ENCODE measurements around the gene ACAP3.

ACAP3 gene

GRCh38 chr1:1298861-1299685 lies 8.7 kb downstream of the ACAP3 start:
- DNase-seq = peak; percentile 18

GRCh38 chr1:1297802-1298424 lies 9.8 kb downstream of the ACAP3 start:
- no peak for DNase-seq

- no peak for DNase-seq
Measured at GRCh38 chr1:1296070-1297061, 11.4 kb downstream of the ACAP3 start.

DNA sequence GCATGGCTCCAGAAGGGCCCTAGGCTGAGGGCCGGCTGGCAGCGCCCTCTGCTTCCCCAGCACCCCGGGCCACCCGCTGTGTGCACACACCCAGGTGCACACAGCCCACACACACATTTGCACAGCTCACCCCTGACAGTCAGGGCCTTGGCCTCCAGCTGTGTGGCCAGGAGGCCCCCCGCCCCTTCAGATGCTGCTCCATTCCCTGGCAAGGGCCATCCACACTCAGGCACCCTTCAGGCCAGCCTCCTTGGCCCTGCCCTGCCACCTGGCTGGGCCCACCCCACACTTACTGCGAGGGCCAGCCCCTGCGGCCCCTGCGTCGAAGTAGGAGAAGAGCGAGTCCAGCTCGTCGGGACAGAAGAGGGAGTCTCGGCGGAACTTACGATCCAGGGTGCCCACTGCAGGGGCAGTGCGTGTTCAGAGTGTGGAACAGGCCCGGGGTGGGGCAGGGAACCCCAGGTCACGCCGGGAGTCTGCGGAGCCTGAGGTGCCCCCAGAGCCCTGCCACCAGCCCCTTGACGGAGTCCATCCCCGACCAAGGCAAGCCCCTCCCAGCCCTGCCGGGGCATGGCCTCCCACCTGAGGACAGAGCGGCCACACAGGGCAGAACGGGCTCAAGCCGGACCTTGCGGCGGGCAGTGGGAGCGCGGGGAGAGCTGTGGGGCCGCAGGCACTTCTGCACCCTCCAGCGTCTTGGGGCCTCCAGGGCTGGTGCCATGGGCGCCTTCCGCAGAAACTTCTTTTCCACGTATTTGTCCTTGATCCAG lies 12.4 kb downstream of the ACAP3 start:
- no peak for DNase-seq

GRCh38 chr1:1294250-1294890 lies 13.4 kb downstream of the ACAP3 start:
- no peak for DNase-seq

DNA sequence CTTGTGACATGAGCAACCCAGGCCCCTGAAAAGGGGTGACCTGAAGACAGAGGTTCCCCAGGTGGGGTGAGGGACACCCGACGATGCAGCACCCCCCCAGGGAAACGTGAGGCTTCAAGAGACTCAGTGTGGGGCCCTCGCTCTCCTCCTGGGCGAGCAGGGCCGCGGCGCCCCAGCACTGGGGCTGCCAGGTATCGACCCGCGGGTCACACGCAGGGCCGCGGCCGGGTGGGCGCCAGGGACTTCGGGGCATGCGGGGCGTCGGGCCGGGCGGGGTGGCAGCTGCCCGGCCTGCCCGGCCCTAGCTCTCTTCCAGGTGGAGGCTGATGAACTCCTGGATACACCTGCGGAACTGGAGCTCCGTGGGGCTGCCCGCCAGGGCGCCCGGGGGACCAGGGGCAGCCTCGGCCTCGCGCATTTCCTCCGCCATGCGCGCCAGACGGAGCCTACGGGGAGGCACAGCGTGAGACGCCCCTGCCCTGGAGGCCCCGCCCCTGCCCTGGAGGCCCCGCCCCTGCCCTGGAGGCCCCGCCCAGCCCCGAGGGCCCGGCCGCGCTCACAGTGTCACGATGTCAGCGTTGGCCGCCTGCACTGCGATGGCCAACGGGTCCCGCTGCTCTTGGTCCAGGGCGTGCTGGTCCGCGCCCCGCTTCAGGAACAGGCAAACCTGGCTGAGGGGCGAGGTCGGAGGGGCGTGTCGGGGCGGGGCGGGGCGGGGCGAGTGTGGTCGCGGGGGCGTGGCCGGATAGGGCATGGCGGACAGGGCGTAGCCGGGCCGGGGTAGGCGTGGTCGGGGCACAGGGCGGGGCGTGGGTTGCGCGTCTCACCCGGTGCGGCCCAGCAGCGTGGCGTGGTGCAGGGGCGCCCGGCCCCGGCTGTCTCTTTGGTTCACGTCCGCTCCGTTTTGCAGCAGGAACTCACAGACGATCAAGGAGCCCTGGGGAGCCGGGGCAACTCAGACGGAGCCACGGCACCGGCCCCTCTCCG lies 14.2 kb downstream of the ACAP3 start:
- DNase-seq = no peak

- DNase-seq = no peak
Measured at GRCh38 chr1:1292851-1293250, 14.9 kb downstream of the ACAP3 start.

DNA sequence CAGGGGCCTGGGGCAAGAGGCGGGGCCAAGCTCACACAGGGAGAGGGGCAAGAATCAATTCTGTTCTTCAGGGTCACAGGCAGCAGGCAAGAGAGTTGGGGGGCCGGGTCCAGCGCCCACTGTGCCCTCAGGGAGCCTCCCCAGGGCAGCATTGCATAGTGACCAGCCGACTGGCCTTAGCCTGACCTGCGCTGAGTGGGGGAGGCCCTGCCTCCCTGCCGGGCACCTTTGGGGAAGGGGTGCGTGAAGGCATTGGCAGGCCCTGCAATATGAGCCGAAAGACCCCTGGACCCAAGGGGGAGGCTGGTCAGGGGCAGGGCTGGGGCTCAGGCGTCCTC lies 15.3 kb downstream of the ACAP3 start:
- DNase-seq = no peak

- peak; percentile 60 for DNase-seq
Measured at GRCh38 chr1:1291548-1292441, 15.9 kb downstream of the ACAP3 start.

DNA sequence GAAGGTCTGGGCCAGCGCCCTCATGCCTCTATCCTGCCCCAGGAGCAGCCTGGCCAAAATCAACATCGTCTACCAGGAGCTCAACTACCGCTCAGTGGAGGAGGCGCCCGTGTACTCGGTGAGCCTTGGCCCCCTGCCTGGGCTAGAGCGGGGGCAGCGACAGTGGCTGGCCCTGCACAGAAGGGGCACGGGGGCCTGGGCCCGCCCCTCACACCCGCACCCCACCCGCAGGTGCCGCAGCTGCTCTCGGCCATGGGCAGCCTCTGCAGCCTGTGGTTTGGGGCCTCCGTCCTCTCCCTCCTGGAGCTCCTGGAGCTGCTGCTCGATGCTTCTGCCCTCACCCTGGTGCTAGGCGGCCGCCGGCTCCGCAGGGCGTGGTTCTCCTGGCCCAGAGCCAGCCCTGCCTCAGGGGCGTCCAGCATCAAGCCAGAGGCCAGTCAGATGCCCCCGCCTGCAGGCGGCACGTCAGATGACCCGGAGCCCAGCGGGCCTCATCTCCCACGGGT lies 16.7 kb downstream of the ACAP3 start:
- DNase-seq = peak; percentile 25

- DNase-seq = peak; percentile 69
Measured at GRCh38 chr1:1290238-1290731, 17.4 kb downstream of the ACAP3 start.

- DNase-seq = no peak
Measured at GRCh38 chr1:1287288-1288110, 20.2 kb downstream of the ACAP3 start.

GRCh38 chr1:1286313-1287261 lies 21.1 kb downstream of the ACAP3 start:
- DNase-seq = no peak

GRCh38 chr1:1285611-1286311 lies 22.0 kb downstream of the ACAP3 start:
- no peak for DNase-seq

DNA sequence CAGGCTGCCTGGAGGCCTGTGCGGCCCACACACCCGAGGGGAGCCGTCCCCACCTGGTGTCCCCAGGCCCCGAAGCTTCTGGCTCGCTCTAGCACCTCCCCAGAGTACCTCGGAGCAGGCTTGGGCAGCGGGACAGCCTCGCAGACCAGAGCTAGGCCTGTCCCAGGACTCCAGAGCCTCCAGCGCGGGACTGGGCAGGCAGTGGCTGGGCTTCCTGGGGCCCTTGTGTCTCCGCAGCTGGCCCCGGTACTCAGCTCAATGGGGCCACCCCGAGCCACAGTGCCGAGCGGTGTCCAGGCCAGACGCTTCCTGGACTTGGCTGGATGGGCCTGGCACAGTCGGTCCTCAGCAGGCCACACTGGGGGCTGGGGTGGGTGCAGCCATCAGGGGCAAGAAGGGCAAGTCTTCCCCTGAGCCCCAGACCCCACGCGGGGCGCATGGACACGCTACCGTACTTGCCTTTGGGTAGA lies 22.6 kb downstream of the ACAP3 start:
- no peak for DNase-seq

All from OCI-M1 (cell line).